Activated CD4-positive, alpha-beta T cell treated with anti-CD3 and anti-CD28 coated beads for 48 hours (primary cell): ENCODE results near the gene GNB1L.

Experiments used
- DNase-seq: peaks from one replicate; pipeline ENCODE4 v3.0.0-alpha.2; 2020

Gene GNB1L

GRCh38 chr22:19759427-19760057 lies 95.1 kb downstream of the GNB1L start:
- DNase-seq: no peak

- DNase-seq: no peak
These were observed 95.7 kb downstream of the GNB1L start for GRCh38 chr22:19758896-19759426.

GRCh38 chr22:19757985-19758895 lies 96.4 kb downstream of the GNB1L start:
- DNase-seq: no peak

- DNase-seq: no peak
These were observed 97.3 kb downstream of the GNB1L start for GRCh38 chr22:19757140-19757984.

- DNase-seq: peak; percentile 75
These were observed 98.2 kb downstream of the GNB1L start for GRCh38 chr22:19756288-19757128.

GRCh38 chr22:19755722-19756287 lies 98.9 kb downstream of the GNB1L start:
- DNase-seq: no peak

GRCh38 chr22:19755145-19755710 lies 99.4 kb downstream of the GNB1L start:
- DNase-seq: no peak

- no peak for DNase-seq
These were observed 100.0 kb downstream of the GNB1L start for GRCh38 chr22:19754701-19755144.

- DNase-seq: no peak
These were observed 100.5 kb downstream of the GNB1L start for GRCh38 chr22:19753996-19754700.

- no peak for DNase-seq
These were observed 101.4 kb downstream of the GNB1L start for GRCh38 chr22:19753090-19753842.

GRCh38 chr22:19751497-19752245 lies 103.0 kb downstream of the GNB1L start:
- DNase-seq: no peak

GRCh38 chr22:19750507-19751490 lies 103.9 kb downstream of the GNB1L start:
- no peak for DNase-seq

GRCh38 chr22:19749876-19750275 lies 104.8 kb downstream of the GNB1L start:
- DNase-seq: no peak

- no peak for DNase-seq
These were observed 105.5 kb downstream of the GNB1L start for GRCh38 chr22:19748991-19749664.

- DNase-seq: no peak
These were observed 106.5 kb downstream of the GNB1L start for GRCh38 chr22:19748139-19748538.

GRCh38 chr22:19747551-19747950 lies 107.1 kb downstream of the GNB1L start:
- DNase-seq: no peak

GRCh38 chr22:19746726-19747125 lies 107.9 kb downstream of the GNB1L start:
- no peak for DNase-seq
